ENCODE results near the gene REV1. TPM values are rescaled to one million over a fixed set of nuclear protein-coding genes. Genes with fewer than 3 reads are reported as not detected.
"Not testable (repeated sequence)": the region's sequence is repeated elsewhere in the genome, so short reads cannot be mapped to it uniquely, and the experiment has no call there.

Gene REV1
- polyA plus RNA-seq, 1 experiment = 17.9 TPM

DNA sequence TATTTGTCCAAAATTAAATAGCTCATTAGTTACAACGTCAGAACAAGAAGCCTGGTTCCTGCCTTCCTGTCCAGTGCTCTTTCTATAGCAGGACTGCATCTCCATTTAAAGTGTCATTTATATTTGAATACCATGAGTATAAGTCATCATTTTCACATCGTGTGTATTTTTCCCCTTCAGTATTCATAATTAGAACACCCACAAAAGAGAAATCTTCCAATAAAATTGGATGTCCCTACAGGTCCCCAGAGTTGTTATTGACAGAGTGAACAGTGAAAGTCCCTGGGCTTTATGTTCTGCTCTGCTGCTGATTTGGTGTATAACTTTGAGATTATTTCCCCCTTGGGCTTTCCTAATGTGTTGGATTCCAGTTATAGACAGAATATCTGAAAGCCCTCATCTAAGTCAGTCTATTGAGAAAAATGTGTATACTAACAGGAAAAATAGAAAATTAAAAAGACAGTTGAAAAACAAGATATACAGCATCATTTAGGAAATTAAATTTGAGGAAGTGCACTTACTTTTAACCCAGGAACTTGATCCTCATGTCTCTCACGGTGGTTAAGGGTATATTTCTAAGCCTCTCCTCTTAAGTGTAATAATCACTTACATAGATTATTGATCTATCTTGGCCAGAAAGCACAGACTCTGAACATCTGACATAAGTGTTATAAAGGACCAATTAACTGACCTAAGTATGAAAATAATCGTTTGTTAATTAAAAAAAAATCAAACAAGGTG is 15.2 kb upstream of the REV1 start:
- Histone ChIP-seq H3K27me3 (ENCODE audit: control insufficient read depth, insufficient read depth, low read length) (no peaks in the 10 kb centered on the region; the same call in 1 of the 2 replicates), H3K36me3 (ENCODE audit: control insufficient read depth, insufficient read depth, low read length) (no peaks in the 10 kb centered on the region), H3K4me3 (ENCODE audit: low read depth, low read length) (no peak overlapping the region)
- CTCF ChIA-PET = no interaction called here
- POLR2A ChIA-PET = interaction anchor here (0.6 kb wide), 1 partner anchor 237 kb away, joined by 3 read pairs; no protein-coding TSS in a partner anchor
- no peak for DNase-seq (ENCODE audit: low read depth)
- TF ChIP-seq, protein P1, sequence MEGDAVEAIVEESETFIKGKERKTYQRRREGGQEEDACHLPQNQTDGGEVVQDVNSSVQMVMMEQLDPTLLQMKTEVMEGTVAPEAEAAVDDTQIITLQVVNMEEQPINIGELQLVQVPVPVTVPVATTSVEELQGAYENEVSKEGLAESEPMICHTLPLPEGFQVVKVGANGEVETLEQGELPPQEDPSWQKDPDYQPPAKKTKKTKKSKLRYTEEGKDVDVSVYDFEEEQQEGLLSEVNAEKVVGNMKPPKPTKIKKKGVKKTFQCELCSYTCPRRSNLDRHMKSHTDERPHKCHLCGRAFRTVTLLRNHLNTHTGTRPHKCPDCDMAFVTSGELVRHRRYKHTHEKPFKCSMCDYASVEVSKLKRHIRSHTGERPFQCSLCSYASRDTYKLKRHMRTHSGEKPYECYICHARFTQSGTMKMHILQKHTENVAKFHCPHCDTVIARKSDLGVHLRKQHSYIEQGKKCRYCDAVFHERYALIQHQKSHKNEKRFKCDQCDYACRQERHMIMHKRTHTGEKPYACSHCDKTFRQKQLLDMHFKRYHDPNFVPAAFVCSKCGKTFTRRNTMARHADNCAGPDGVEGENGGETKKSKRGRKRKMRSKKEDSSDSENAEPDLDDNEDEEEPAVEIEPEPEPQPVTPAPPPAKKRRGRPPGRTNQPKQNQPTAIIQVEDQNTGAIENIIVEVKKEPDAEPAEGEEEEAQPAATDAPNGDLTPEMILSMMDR (IDR thresholded peaks at IDR 0.05; ENCODE audit: insufficient read depth, low read depth, low read length) = no peak

DNA sequence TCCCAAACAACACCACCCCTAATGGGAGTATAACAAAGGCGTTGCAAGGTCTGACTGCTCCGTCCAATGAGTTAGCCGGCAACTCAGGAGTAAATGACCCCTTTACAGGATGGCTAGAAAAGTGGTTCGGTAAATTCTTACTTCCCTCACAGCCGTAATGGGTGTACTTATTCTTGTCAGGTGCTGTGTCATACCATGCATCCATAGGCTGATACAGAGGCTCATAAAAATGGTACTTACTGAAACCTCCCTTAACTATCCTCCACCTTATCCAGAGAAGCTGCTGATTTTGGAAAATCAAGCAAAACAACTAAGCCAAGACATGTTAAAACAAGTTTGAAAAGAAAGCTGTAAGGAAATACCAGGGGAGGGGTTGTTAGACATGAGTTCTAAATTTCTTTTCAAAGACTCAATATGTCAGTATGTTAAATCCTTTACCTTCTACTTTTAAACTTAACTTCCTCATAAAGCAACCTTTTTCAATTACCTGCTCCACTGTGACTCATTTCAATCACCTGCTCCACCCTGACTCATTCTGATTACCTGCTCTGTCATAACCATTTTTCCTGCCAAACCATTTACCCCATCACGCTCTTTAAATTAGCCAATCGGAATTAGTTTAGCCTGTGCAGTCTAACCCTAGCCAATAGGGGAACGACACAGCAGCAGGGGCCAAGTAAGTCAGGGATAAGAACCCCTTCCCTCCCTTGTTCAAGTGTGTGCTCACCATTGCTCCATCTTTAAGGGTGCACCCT is 14.0 kb upstream of the REV1 start:
- POLR2A ChIA-PET; H3K4me3 ChIP-seq (ENCODE audit: low read depth, low read length); H3K36me3 ChIP-seq (ENCODE audit: control insufficient read depth, insufficient read depth, low read length); H3K27me3 ChIP-seq (ENCODE audit: control insufficient read depth, insufficient read depth, low read length); DNase-seq (ENCODE audit: low read depth): not testable (repeated sequence)
- CTCF ChIA-PET = interaction anchor here (0.6 kb wide), 1 partner anchor 13 kb away, joined by 3 read pairs; no protein-coding TSS in a partner anchor

DNA sequence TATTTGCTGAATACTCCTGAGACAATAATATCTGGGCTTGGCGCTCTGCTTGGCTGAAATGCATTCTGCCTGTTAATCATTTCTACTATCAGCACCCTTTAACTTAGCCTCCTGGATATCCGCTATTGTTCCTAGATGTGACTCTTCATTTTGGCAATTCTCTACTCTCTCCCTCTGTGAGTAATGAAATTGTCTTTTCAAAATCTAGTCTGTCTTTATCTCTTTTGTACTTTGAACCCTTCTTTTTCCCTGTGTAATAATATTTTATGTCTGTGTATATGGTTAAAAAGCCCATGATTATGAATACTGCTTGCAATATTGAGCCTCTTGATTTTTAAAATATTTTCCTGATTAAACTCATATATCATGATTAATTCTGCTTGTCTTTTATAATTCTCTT is 6.2 kb upstream of the REV1 start:
- Histone ChIP-seq H3K27me3 (ENCODE audit: control insufficient read depth, insufficient read depth, low read length) (peaks cover 4% of the 10 kb centered on the region), H3K36me3 (ENCODE audit: control insufficient read depth, insufficient read depth, low read length) (no peaks in the 10 kb centered on the region), H3K4me3 (ENCODE audit: low read depth, low read length) (no peak overlapping the region)
- DNase-seq (ENCODE audit: low read depth) = no peak
- POLR2A ChIA-PET = no interaction called here
- TF ChIP-seq, protein P1 (IDR thresholded peaks at IDR 0.05; ENCODE audit: insufficient read depth, low read depth, low read length) = no peak
- CTCF ChIA-PET = interaction anchor here (1.6 kb wide), 1 partner anchor 159 kb away, joined by 4 read pairs; the partner anchor contains the start of gene EIF5B

DNA sequence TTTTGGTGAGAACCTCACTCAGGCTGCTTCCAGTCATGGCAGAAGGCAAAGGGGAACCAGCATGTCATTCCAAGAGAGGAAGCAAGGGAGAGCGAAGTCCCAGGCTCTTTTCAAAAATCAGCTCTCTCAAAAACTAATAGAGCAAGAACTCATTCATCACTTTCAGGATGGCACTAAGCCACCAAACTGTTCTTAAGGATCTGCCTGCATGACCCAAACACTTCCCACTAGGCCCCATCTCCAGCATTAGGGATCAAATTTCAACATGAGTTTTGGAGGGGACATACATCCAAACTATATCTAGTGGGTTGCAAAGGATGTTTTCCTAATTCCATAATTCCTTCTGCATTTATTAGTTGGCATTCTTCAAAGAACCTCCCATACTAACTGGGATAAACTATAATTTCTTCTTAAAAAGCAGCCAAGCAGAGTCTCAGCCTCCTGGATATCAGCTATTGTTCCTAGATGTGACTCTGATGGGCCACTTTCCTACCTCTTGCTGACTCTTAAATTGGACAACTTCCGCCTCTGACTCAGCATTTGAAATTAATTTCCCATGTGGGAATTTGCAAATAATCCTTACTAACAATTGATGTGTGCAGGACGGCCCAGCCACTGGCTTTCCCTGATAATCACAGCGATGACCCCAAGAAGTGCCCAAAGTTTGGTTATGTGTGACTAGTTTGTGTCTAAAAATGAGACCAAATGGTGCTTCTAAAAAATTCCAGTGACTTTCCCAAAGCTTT is 5.5 kb upstream of the REV1 start:
- TF ChIP-seq, protein P1 (IDR thresholded peaks at IDR 0.05; ENCODE audit: insufficient read depth, low read depth, low read length) = no peak
- ChIA-PET CTCF (interaction anchor here (1.6 kb wide), 1 partner anchor 158 kb away, joined by 4 read pairs; the partner anchor contains the start of gene EIF5B), POLR2A (no interaction called here)
- no peak overlapping the region for H3K4me3 ChIP-seq (ENCODE audit: low read depth, low read length)
- H3K27me3 ChIP-seq (ENCODE audit: control insufficient read depth, insufficient read depth, low read length) = peaks cover 4% of the 10 kb centered on the region
- no peaks in the 10 kb centered on the region for H3K36me3 ChIP-seq (ENCODE audit: control insufficient read depth, insufficient read depth, low read length)
- no peak for DNase-seq (ENCODE audit: low read depth)

DNA sequence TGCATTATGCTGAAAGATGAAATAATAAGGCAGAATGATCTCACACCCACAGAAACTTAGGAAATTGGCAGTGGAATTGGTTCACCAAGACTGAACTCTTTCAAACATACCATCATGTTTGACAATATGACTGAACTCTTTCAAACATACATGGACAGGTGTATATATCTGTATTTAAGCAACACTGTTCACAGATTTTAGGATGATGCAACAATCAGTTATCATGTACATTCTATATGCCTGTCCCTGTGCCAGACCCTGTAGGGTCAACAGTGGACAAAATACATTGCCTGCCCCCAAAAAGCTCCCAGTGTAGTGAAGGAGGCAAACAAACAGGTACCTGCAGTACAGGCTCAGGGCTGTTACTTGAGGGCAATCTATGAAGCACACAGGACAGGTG is 2.9 kb upstream of the REV1 start:
- ChIA-PET CTCF (no interaction called here), POLR2A (no interaction called here)
- no peak overlapping the region for H3K4me3 ChIP-seq (ENCODE audit: low read depth, low read length)
- TF ChIP-seq, protein P1 (IDR thresholded peaks at IDR 0.05; ENCODE audit: insufficient read depth, low read depth, low read length) = no peak
- no peaks in the 10 kb centered on the region for H3K27me3 ChIP-seq (ENCODE audit: control insufficient read depth, insufficient read depth, low read length)
- no peak for DNase-seq (ENCODE audit: low read depth)
- no peaks in the 10 kb centered on the region for H3K36me3 ChIP-seq (ENCODE audit: control insufficient read depth, insufficient read depth, low read length)

Data from BJ (cell line).